ENCODE data around the gene RLBP1.

DNA sequence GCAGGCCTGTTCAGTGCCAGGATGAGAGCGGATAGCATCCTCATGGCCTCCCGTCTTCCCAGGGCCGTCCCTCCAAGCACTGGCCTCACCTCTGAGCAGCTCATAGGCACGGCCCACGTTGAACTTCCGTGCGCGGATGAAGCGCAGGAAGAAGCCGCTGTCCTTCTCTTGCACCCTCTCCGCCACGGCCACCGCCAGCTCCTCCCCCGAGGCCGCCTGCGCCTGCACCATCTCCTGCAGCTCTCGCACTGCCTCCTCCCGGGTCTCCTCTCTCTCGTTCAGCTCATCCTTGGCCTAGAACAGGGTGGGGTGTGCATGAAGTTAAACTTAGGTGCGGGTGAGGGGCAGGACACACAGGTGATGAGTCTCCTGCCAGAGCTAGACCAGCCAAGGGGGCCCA is 4.3 kb downstream of the RLBP1 start:
- TF ChIP-seq, protein P1, sequence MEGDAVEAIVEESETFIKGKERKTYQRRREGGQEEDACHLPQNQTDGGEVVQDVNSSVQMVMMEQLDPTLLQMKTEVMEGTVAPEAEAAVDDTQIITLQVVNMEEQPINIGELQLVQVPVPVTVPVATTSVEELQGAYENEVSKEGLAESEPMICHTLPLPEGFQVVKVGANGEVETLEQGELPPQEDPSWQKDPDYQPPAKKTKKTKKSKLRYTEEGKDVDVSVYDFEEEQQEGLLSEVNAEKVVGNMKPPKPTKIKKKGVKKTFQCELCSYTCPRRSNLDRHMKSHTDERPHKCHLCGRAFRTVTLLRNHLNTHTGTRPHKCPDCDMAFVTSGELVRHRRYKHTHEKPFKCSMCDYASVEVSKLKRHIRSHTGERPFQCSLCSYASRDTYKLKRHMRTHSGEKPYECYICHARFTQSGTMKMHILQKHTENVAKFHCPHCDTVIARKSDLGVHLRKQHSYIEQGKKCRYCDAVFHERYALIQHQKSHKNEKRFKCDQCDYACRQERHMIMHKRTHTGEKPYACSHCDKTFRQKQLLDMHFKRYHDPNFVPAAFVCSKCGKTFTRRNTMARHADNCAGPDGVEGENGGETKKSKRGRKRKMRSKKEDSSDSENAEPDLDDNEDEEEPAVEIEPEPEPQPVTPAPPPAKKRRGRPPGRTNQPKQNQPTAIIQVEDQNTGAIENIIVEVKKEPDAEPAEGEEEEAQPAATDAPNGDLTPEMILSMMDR (IDR thresholded peaks at IDR 0.05; ENCODE audit: poor library complexity, severe bottlenecking) = no peak
- no peak for TF ChIP-seq EZH2 (IDR thresholded peaks at IDR 0.05; ENCODE audit: borderline replicate concordance, insufficient read depth, low read length, poor library complexity, severe bottlenecking)
- TF ChIP-seq POLR2AphosphoS5 (IDR thresholded peaks at IDR 0.05) = no peak
- no peak for TF ChIP-seq EP300 (conservative IDR thresholded peaks at IDR 0.05; ENCODE audit: poor library complexity, severe bottlenecking)
- TF ChIP-seq, protein P2, sequence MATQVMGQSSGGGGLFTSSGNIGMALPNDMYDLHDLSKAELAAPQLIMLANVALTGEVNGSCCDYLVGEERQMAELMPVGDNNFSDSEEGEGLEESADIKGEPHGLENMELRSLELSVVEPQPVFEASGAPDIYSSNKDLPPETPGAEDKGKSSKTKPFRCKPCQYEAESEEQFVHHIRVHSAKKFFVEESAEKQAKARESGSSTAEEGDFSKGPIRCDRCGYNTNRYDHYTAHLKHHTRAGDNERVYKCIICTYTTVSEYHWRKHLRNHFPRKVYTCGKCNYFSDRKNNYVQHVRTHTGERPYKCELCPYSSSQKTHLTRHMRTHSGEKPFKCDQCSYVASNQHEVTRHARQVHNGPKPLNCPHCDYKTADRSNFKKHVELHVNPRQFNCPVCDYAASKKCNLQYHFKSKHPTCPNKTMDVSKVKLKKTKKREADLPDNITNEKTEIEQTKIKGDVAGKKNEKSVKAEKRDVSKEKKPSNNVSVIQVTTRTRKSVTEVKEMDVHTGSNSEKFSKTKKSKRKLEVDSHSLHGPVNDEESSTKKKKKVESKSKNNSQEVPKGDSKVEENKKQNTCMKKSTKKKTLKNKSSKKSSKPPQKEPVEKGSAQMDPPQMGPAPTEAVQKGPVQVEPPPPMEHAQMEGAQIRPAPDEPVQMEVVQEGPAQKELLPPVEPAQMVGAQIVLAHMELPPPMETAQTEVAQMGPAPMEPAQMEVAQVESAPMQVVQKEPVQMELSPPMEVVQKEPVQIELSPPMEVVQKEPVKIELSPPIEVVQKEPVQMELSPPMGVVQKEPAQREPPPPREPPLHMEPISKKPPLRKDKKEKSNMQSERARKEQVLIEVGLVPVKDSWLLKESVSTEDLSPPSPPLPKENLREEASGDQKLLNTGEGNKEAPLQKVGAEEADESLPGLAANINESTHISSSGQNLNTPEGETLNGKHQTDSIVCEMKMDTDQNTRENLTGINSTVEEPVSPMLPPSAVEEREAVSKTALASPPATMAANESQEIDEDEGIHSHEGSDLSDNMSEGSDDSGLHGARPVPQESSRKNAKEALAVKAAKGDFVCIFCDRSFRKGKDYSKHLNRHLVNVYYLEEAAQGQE (IDR thresholded peaks at IDR 0.05; ENCODE audit: borderline replicate concordance) = no peak
- TF ChIP-seq TAF1 (IDR thresholded peaks at IDR 0.05; ENCODE audit: low read depth) = no peak
- no peak for TF ChIP-seq MXI1 (conservative IDR thresholded peaks at IDR 0.05; ENCODE audit: poor library complexity, severe bottlenecking)
- TF ChIP-seq SMC3 (conservative IDR thresholded peaks at IDR 0.05; ENCODE audit: poor library complexity) = no peak
- no peak for TF ChIP-seq RAD21 (conservative IDR thresholded peaks at IDR 0.05)

All from neural cell (in vitro differentiated cells).